Cerebellar nuclear complex (tissue), 1 donor: Measurements from ENCODE around the gene VASN.
A peak's percentile ranks its signal among the peaks of the same experiment; 100 is the strongest.
"Not testable (repeated sequence)": the region's sequence is repeated elsewhere in the genome, so short reads cannot be mapped to it uniquely, and the experiment has no call there.

Experiments used
- DNase-seq, 2 experiments: peaks; one replicate each; lab custom pipeline; 2025; lab: John Stamatoyannopoulos, UW

VASN gene

GRCh38 chr16:4337540-4338088 is 34.0 kb upstream of the VASN start:
- no peak for DNase-seq

- DNase-seq, result no peak
Observed at GRCh38 chr16:4338125-4338582, 33.5 kb upstream of the VASN start.

GRCh38 chr16:4338712-4339299 is 32.8 kb upstream of the VASN start:
- DNase-seq, result no peak

GRCh38 chr16:4339455-4339854 is 32.2 kb upstream of the VASN start:
- DNase-seq, result no peak

GRCh38 chr16:4339909-4340308 is 31.7 kb upstream of the VASN start:
- DNase-seq, result no peak

- no peak for DNase-seq
Observed at GRCh38 chr16:4340443-4340842, 31.2 kb upstream of the VASN start.

- DNase-seq, result no peak
Observed at GRCh38 chr16:4341250-4341649, 30.4 kb upstream of the VASN start.

- DNase-seq, result no peak
Observed at GRCh38 chr16:4342866-4343744, 28.5 kb upstream of the VASN start.

GRCh38 chr16:4344300-4344982 is 27.2 kb upstream of the VASN start:
- DNase-seq, result not testable (repeated sequence)

GRCh38 chr16:4344983-4345835 is 26.4 kb upstream of the VASN start:
- no peak for DNase-seq

GRCh38 chr16:4345836-4346781 is 25.5 kb upstream of the VASN start:
- no peak for DNase-seq

- DNase-seq, result no peak
Observed at GRCh38 chr16:4347010-4347409, 24.6 kb upstream of the VASN start.

GRCh38 chr16:4347765-4348509 is 23.7 kb upstream of the VASN start:
- no peak for DNase-seq

- no peak for DNase-seq
Observed at GRCh38 chr16:4349332-4349731, 22.3 kb upstream of the VASN start.

GRCh38 chr16:4350365-4350786 is 21.3 kb upstream of the VASN start:
- DNase-seq, result no peak

- DNase-seq, result peak in 1 of 2 experiments; percentile 57
Observed at GRCh38 chr16:4350787-4351659, 20.6 kb upstream of the VASN start, which contains the start of gene PAM16. Gene PAM16, minus strand, starts transcription at chr16:4351321. Its CDS starts 87 bp downstream, at chr16:4351234.

- no peak for DNase-seq
Observed at GRCh38 chr16:4351880-4352279, 19.8 kb upstream of the VASN start.

- no peak for DNase-seq
Observed at GRCh38 chr16:4352843-4353242, 18.8 kb upstream of the VASN start.

- DNase-seq, result no peak
Observed at GRCh38 chr16:4353675-4354074, 18.0 kb upstream of the VASN start.
